HFF-Myc (cell line): Measurements from ENCODE around the gene AP4M1.

Experiments used
- DNase-seq: peaks from one replicate; pipeline ENCODE4 v3.0.0-alpha.2; 2011; ENCODE audit warnings: low read depth; ENCODE audit errors: extremely low read depth
- H3K4me3 ChIP-seq: replicated peaks from 2 replicates; pipeline ENCODE4 v1.5.1; 2011; ENCODE audit warnings: low read depth, mild to moderate bottlenecking, control low read depth, low read length
- TF ChIP-seq, protein P1 (sequence below): IDR thresholded peaks from 2 replicates; pipeline ENCODE4 v1.5.1; 2012; ENCODE audit warnings: mild to moderate bottlenecking, low read depth, low read length, control low read depth; ENCODE audit errors: missing control alignments

Gene AP4M1

DNA sequence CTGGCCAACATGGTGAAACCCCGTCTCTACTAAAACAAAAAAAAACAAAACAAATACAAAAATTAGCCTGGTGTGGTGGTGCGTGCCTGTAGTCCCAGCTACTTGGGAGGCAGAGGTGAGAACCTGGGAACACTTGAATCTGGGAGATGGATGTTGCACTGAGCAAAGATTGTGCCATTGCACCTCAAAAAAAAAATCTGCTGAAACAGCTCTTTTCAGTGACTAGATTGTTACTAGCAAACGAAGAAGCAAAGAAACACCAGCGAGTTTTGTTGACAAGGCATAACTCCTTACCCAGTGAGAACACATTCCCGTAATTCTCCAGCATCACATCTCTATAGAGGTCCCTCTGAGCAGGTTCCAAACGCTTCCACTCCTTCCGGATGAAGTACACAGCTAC, 26.6 kb upstream of the AP4M1 start:
- TF ChIP-seq, protein P1, sequence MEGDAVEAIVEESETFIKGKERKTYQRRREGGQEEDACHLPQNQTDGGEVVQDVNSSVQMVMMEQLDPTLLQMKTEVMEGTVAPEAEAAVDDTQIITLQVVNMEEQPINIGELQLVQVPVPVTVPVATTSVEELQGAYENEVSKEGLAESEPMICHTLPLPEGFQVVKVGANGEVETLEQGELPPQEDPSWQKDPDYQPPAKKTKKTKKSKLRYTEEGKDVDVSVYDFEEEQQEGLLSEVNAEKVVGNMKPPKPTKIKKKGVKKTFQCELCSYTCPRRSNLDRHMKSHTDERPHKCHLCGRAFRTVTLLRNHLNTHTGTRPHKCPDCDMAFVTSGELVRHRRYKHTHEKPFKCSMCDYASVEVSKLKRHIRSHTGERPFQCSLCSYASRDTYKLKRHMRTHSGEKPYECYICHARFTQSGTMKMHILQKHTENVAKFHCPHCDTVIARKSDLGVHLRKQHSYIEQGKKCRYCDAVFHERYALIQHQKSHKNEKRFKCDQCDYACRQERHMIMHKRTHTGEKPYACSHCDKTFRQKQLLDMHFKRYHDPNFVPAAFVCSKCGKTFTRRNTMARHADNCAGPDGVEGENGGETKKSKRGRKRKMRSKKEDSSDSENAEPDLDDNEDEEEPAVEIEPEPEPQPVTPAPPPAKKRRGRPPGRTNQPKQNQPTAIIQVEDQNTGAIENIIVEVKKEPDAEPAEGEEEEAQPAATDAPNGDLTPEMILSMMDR = no peak
- DNase-seq = no peak
- H3K4me3 ChIP-seq = no peak overlapping the region

DNA sequence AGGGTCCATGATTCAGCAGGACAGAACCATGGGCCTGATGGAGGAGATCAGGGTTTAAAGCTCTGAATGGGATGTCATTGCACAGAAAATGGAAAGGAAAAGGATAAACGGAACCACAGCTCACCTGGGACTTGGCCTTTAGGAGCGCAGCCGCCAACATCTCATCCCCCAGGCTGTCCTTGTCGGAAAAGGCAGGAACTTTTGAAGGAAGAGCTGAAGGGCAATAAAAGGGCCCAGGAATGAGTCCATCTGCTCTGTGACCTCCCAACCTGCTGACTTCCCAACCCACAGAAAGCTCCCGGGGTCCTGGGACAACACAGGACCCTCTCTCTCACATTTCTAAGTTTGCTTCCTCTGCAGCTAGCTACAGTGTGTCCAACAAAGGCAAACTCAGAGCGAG, 26.0 kb upstream of the AP4M1 start:
- H3K4me3 ChIP-seq = no peak overlapping the region

GRCh38 chr7:100077205-100077604, 24.2 kb upstream of the AP4M1 start:
- no peak overlapping the region for H3K4me3 ChIP-seq
- DNase-seq = no peak
- TF ChIP-seq, protein P1 = no peak

More for the DNA sequence above, 26.0 kb upstream of the AP4M1 start:
- TF ChIP-seq, protein P1 = no peak
- no peak for DNase-seq

GRCh38 chr7:100079024-100079560, 22.4 kb upstream of the AP4M1 start:
- DNase-seq = no peak
- no peak overlapping the region for H3K4me3 ChIP-seq
- TF ChIP-seq, protein P1 = no peak

GRCh38 chr7:100080907-100081534, 20.4 kb upstream of the AP4M1 start:
- peak overlapping the region; percentile 92 for H3K4me3 ChIP-seq
- TF ChIP-seq, protein P1 = no peak
- DNase-seq = no peak

DNA sequence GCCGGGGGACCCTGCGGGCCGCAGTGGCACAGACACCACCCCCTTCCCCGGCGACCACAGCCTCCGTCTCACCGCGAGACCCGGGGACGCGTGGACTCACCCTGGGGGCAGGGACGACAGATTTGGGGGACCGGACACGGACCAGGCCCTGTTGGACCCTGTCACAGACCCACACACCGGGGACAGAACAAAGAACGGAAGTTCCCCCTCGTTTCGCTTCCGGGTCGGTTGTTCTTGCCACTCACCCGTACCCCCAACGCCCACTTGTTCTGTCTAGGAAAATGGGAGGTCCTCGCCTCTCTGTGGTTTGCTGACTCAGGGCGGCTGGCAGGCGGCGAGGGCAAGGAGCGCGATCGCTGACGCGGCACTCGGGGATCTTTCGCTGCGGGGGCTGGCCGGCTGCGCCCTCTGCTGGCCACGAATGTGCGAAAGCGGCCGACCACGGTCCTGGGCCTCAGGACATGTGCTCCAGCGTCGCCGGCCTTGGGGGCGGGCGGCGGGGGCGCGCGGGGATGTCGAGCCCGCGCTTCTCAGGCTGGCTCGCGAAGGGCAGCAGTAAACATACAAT, 19.8 kb upstream of the AP4M1 start, which contains the start of gene ZNF3:
Gene ZNF3, minus strand, starts transcription at position 189 of the 568 bp plus-strand sequence. CDS start 4,366 bp downstream, outside the sequence.
- H3K4me3 ChIP-seq = peak within 1 kb of the TSS; percentile 92
- TF ChIP-seq, protein P1 = peak; percentile 83
- peak; percentile 98 for DNase-seq
